Right ventricle myocardium superior (tissue), 1 donor: ENCODE data around the gene GGTLC1. TPM values are rescaled to one million over a fixed set of nuclear protein-coding genes. Genes with fewer than 3 reads are reported as not detected.

Experiments used
- total RNA-seq: library from RNA; stranded (reverse); fragmentation: NEBNext Ultra II Directional; extraction: Animal tissue kit (Norgen Biotek cat#: 25700); gene quantifications from one replicate; pipeline ENCODE4 v1.2.1, GENCODE V29; 2021
- donor health status: DM: no; HTN: yes; CAD: no; lungs with severe emphysema.

Gene GGTLC1
- total RNA-seq, 1 donor from 2014 or later, result not detected

Other genes with a start within 250 kb of the GGTLC1 start
- not detected for gene CST1, start 237.8 kb downstream of the GGTLC1 start, total RNA-seq
- gene CST2, start 162.1 kb downstream of the GGTLC1 start, total RNA-seq, result not detected
- gene CST5, start 109.0 kb downstream of the GGTLC1 start, total RNA-seq, result not detected